DLD1 (cell line): ENCODE measurements around the gene CNIH2.
"Not testable (repeated sequence)": the region's sequence is repeated elsewhere in the genome, so short reads cannot be mapped to it uniquely, and the experiment has no call there.

Experiments used
- in situ Hi-C: cut with HindIII; loops from 2 replicates; pipeline ENCODE4 v1.10.0; 2017; ENCODE audit warnings: low sequenced_read_pairs

Gene CNIH2

GRCh38 chr11:66277471-66278362 is at the start of gene CNIH2:
Gene CNIH2, plus strand, starts transcription at chr11:66278175. Its CDS starts 282 bp downstream, at chr11:66278457.
- in situ Hi-C loops, result loop anchor here (10.0 kb wide), 1 partner anchor 57 kb away; the partner anchor contains the start of gene RIN1

- in situ Hi-C loops, result no loop called here
Observed at GRCh38 chr11:66228521-66228920, 49.5 kb upstream of the CNIH2 start.

GRCh38 chr11:66230156-66230555 is 47.8 kb upstream of the CNIH2 start:
- in situ Hi-C loops, result no loop called here

GRCh38 chr11:66230978-66231377 is 47.0 kb upstream of the CNIH2 start:
- in situ Hi-C loops, result no loop called here

- in situ Hi-C loops, result no loop called here
Observed at GRCh38 chr11:66231561-66231960, 46.4 kb upstream of the CNIH2 start.

GRCh38 chr11:66232769-66233168 is 45.2 kb upstream of the CNIH2 start:
- in situ Hi-C loops, result no loop called here

GRCh38 chr11:66233301-66233700 is 44.7 kb upstream of the CNIH2 start:
- in situ Hi-C loops, result no loop called here

GRCh38 chr11:66235141-66235540 is 42.8 kb upstream of the CNIH2 start:
- in situ Hi-C loops, result no loop called here

GRCh38 chr11:66237867-66238266 is 40.1 kb upstream of the CNIH2 start:
- in situ Hi-C loops, result no loop called here

GRCh38 chr11:66238786-66239413 is 39.1 kb upstream of the CNIH2 start:
- in situ Hi-C loops, result no loop called here

GRCh38 chr11:66239511-66239910 is 38.5 kb upstream of the CNIH2 start:
- in situ Hi-C loops, result no loop called here

GRCh38 chr11:66239998-66240780 is 37.8 kb upstream of the CNIH2 start:
- in situ Hi-C loops, result no loop called here

- in situ Hi-C loops, result no loop called here
Observed at GRCh38 chr11:66240781-66241136, 37.2 kb upstream of the CNIH2 start.

GRCh38 chr11:66242095-66242765 is 35.7 kb upstream of the CNIH2 start:
- in situ Hi-C loops, result no loop called here

- in situ Hi-C loops, result no loop called here
Observed at GRCh38 chr11:66243782-66244535, 34.0 kb upstream of the CNIH2 start.

- in situ Hi-C loops, result no loop called here
Observed at GRCh38 chr11:66247295-66247694, 30.7 kb upstream of the CNIH2 start.

GRCh38 chr11:66247801-66248200 is 30.2 kb upstream of the CNIH2 start:
- in situ Hi-C loops, result no loop called here

- in situ Hi-C loops, result no loop called here
Observed at GRCh38 chr11:66248903-66249302, 29.1 kb upstream of the CNIH2 start.

GRCh38 chr11:66251809-66252208 is 26.2 kb upstream of the CNIH2 start:
- in situ Hi-C loops, result no loop called here

GRCh38 chr11:66253081-66253480 is 24.9 kb upstream of the CNIH2 start:
- in situ Hi-C loops, result not testable (repeated sequence)
